GM19455 (cell line): ENCODE measurements around the gene DUS4L.
A peak's percentile ranks its signal among the peaks of the same experiment; 100 is the strongest.

Experiments used
- ATAC-seq: cut with Tn5 transposase; IDR thresholded peaks from one replicate; pipeline ENCODE4 v1.9.1; 2021; ENCODE audit not compliant: unreplicated experiment

The DUS4L gene

GRCh38 chr7:107579885-107580715, 16.3 kb downstream of the DUS4L start, which contains the start of gene BCAP29:
Gene BCAP29, plus strand, starts transcription at chr7:107580246. Its CDS starts 527 bp downstream, at chr7:107580773.
- ATAC-seq: peak; percentile 94

GRCh38 chr7:107580716-107581383, 17.1 kb downstream of the DUS4L start:
- no peak for ATAC-seq

GRCh38 chr7:107581387-107582013, 17.7 kb downstream of the DUS4L start:
- no peak for ATAC-seq

- ATAC-seq: no peak
Measured at GRCh38 chr7:107582875-107583274, 19.1 kb downstream of the DUS4L start.

GRCh38 chr7:107584716-107585115, 20.9 kb downstream of the DUS4L start:
- ATAC-seq: no peak

- no peak for ATAC-seq
Measured at GRCh38 chr7:107588529-107589130, 24.9 kb downstream of the DUS4L start.

- ATAC-seq: no peak
Measured at GRCh38 chr7:107591421-107591820, 27.6 kb downstream of the DUS4L start.

- no peak for ATAC-seq
Measured at GRCh38 chr7:107592361-107593024, 28.7 kb downstream of the DUS4L start.

GRCh38 chr7:107593025-107593410, 29.2 kb downstream of the DUS4L start:
- no peak for ATAC-seq

- ATAC-seq: no peak
Measured at GRCh38 chr7:107594961-107595737, 31.4 kb downstream of the DUS4L start.

GRCh38 chr7:107596881-107597581, 33.3 kb downstream of the DUS4L start:
- no peak for ATAC-seq

- ATAC-seq: no peak
Measured at GRCh38 chr7:107597582-107597916, 33.8 kb downstream of the DUS4L start.

GRCh38 chr7:107597953-107598352, 34.2 kb downstream of the DUS4L start:
- no peak for ATAC-seq

- ATAC-seq: no peak
Measured at GRCh38 chr7:107599262-107599661, 35.5 kb downstream of the DUS4L start.

GRCh38 chr7:107600816-107601215, 37.0 kb downstream of the DUS4L start:
- ATAC-seq: no peak

- ATAC-seq: no peak
Measured at GRCh38 chr7:107605218-107605815, 41.5 kb downstream of the DUS4L start.

GRCh38 chr7:107606303-107606702, 42.5 kb downstream of the DUS4L start:
- no peak for ATAC-seq

- no peak for ATAC-seq
Measured at GRCh38 chr7:107609811-107610261, 46.1 kb downstream of the DUS4L start.

- ATAC-seq: no peak
Measured at GRCh38 chr7:107610323-107610722, 46.6 kb downstream of the DUS4L start.
